LNCaP clone FGC (cell line): ENCODE measurements around the gene CD302.

ENCODE experiments used
- DNase-seq: peaks from one replicate; pipeline ENCODE4 v3.0.0-alpha.2; 2011; ENCODE audit warnings: low read depth
- H3K4me3 ChIP-seq: 2 replicates; pipeline ENCODE4 v1.5.1; 2011; ENCODE audit warnings: mild to moderate bottlenecking, low read depth, low read length, control low read depth
- TF ChIP-seq, protein P1 (sequence below): IDR thresholded peaks from 2 replicates; pipeline ENCODE4 v1.5.1; 2012; ENCODE audit warnings: mild to moderate bottlenecking; ENCODE audit not compliant: control insufficient read depth, insufficient read depth; ENCODE audit errors: extremely low read depth

Gene CD302

DNA sequence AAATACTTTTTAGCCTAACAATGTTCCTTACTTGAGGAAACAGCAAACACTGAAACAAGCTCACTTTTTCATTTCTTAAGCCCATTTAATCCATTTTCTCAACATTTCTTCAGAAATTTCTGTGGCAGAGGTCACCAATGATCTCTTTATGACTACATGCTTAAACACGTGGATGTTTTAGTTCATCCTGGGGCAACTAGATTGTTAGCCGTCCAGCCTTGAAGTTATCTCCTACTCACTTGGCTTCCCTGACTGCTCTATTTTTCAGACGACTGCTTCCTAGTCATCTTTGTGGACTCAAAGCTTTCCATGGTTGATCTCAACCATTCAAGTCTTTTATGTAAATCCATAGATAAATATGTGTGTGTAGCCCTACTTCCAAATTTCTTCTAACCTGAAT is 24.1 kb downstream of the CD302 start:
- H3K4me3 ChIP-seq = no peak overlapping the region
- no peak for DNase-seq
- TF ChIP-seq, protein P1, sequence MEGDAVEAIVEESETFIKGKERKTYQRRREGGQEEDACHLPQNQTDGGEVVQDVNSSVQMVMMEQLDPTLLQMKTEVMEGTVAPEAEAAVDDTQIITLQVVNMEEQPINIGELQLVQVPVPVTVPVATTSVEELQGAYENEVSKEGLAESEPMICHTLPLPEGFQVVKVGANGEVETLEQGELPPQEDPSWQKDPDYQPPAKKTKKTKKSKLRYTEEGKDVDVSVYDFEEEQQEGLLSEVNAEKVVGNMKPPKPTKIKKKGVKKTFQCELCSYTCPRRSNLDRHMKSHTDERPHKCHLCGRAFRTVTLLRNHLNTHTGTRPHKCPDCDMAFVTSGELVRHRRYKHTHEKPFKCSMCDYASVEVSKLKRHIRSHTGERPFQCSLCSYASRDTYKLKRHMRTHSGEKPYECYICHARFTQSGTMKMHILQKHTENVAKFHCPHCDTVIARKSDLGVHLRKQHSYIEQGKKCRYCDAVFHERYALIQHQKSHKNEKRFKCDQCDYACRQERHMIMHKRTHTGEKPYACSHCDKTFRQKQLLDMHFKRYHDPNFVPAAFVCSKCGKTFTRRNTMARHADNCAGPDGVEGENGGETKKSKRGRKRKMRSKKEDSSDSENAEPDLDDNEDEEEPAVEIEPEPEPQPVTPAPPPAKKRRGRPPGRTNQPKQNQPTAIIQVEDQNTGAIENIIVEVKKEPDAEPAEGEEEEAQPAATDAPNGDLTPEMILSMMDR = no peak

DNA sequence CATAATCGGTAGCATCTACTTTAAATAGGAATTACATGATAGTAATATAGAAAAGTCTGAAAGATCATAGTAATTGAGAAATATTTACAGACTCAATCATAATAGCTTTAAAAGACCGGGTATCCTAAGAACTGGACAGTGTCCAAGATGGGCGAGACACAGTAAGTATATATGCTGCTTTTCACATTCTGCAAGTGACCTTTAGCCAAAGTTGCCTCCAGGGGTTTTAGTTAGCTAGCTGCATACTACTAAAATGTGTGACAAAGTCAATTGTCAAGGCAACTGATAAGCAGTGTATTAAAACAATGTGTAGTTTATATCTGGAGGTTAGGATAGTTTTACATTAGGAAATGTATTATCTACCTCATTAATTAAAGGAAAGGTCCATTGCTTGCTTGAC is 24.6 kb downstream of the CD302 start:
- H3K4me3 ChIP-seq = no peak overlapping the region
- TF ChIP-seq, protein P1 = no peak
- DNase-seq = no peak

DNA sequence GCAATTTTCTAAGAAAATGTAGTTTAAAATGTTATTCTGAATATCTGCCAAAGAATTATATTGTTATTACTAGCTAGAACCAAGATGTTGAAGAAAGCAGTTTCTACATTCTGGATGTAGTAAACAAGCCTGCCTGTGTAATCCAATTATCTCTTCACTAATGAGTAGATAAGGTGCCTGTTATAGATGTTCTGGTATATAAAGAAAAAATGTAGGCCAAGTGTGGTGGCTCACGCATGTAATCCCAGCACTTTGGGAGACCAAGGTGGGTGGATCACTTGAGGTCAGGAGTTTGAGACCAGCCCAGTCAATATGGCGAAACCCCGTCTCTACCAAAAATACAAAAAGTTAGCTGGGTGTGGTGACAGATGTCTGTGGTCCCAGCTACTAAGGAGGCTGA is 28.9 kb downstream of the CD302 start:
- no peak for DNase-seq
- TF ChIP-seq, protein P1 = no peak
- no peak overlapping the region for H3K4me3 ChIP-seq

DNA sequence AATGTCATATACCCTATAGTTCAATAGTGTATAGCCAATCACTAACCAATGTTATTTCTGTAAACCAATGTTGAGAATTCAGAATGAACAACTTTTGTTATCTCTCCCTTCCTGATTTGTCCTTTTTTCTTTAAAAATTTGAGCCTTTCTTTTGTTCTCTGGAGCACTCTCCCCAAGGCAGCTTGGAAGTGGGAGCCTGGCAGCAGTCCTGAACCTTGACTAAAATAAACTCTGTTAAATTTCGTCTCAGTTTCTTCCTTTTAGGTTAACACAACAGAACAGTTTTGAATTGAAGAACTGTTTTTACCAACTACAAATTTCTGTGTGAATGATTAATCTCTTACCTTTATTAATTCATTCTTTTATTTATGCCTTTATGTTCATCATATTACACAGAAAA is 35.9 kb downstream of the CD302 start:
- TF ChIP-seq, protein P1 = no peak
- no peak overlapping the region for H3K4me3 ChIP-seq
- DNase-seq = no peak

DNA sequence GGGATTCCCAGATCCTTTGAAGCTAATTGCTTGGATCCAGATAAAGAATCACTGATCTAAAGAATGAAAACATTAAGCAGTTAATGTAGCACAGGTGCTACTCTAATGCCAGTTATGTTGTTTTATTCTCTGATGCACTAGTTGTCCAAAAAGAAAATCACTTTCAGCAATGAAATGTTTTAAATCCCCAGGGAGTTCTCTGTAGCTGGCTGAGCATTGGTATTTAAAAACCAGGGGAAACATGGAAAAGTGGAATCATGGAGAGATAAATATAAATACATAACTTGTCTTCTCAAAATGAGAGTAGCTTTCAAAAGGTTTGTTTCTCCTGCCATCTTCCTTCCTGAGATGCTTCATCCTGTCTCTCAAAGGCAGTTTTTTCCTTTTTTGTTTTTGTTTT is 37.7 kb downstream of the CD302 start:
- TF ChIP-seq, protein P1 = no peak
- no peak for DNase-seq
- H3K4me3 ChIP-seq = no peak overlapping the region

DNA sequence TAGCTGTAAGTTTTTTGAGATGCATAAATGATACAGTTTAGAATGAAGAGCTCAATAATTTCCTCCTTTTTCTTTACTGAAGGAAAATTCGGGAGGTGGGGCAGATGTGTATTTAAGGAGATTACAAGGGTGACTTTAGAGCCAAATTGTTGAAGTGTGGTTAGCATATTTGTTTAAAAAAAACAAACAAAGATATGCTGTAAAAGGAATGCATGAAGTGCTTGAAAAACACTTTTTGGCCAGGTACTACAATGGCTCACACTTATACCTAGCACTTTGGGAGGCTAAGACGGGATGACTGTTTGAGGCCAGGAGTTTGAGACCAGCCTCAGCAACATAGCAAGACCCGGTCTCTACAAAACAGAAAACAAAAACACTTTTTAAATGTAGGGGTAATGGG is 38.4 kb downstream of the CD302 start:
- H3K4me3 ChIP-seq = no peak overlapping the region
- peak; percentile 38 for DNase-seq
- TF ChIP-seq, protein P1 = no peak

DNA sequence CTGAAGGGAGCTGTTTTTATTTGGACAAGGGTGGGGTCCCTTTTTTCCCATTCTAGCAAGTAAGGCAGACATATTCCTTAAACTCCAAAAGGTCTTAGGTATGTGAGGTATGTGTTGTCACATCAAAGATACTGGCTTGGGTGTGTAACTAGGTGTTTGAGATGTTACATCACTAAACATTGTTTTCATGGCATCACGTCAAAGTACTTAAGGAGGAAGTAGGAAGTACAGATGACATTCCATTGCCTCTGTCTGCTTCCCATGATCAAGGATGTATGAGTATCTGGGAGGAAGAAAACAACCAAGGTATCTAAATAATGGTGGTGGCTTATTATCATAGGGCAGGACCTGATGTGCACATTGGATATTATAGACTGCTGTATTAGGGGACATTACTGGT is 39.3 kb downstream of the CD302 start:
- TF ChIP-seq, protein P1 = no peak
- DNase-seq = peak; percentile 42
- no peak overlapping the region for H3K4me3 ChIP-seq
